ENCODE results near the gene GALM. TPM values are rescaled to one million over a fixed set of nuclear protein-coding genes. Genes with fewer than 3 reads are reported as not detected.
"Not testable (repeated sequence)": the region's sequence is repeated elsewhere in the genome, so short reads cannot be mapped to it uniquely, and the experiment has no call there.

Gene GALM
- total RNA-seq, 1 experiment from 2014 or later, result 20.5 TPM

- intact Hi-C loops (cut with micrococcal nuclease; ENCODE audit: unreplicated experiment) (no loop called here), in situ Hi-C loops (cut with HindIII; ENCODE audit: low pct_unique_long_range_greater_than_20kb, low sequenced_read_pairs) (no loop called here)
- TF ChIP-seq SIN3A (IDR thresholded peaks at IDR 0.05; ENCODE audit: borderline replicate concordance, insufficient read depth, low read depth, low read length), result no peak
- TF ChIP-seq CTCF (IDR thresholded peaks at IDR 0.05), result no peak
- no peak for TF ChIP-seq REST (IDR thresholded peaks at IDR 0.05; ENCODE audit: insufficient read depth in 1 of 2, low read depth in 2 of 2, low read length in 1 of 2)
- TF ChIP-seq POLR2AphosphoS5 (IDR thresholded peaks at IDR 0.05; ENCODE audit: low read depth, low read length), result no peak
- TF ChIP-seq TCF7L2 (IDR thresholded peaks at IDR 0.05; ENCODE audit: low read depth, low read length), result no peak
- ATAC-seq, result no peak
- Histone ChIP-seq H3K27me3 (ENCODE audit: control insufficient read depth, insufficient read depth, low read length) (no peaks in the 10 kb centered on the region), H3K4me3 (ENCODE audit: low read depth in 2 of 2, low read length in 2 of 2) (no peak overlapping the region), H3K4me1 (ENCODE audit: control insufficient read depth, insufficient read depth, low read length) (peaks cover 37% of the 10 kb centered on the region), H3K9me3 (ENCODE audit: control insufficient read depth, insufficient read depth, low read depth, low read length) (no peaks in the 10 kb centered on the region), H3K36me3 (ENCODE audit: control insufficient read depth, insufficient read depth, low read length) (no peaks in the 10 kb centered on the region), H3K27ac (ENCODE audit: low read length) (peak overlapping the region; percentile 37; the same call in 1 of the 2 replicates)
- no TSS peak for BruUV-seq (replicated peaks)
- CTCF ChIA-PET, result no interaction called here
- POLR2A ChIA-PET, result no interaction called here
- no peak for DNase-seq (ENCODE audit: low read depth, low spot score)
These were observed 35.6 kb downstream of the GALM start for GRCh38 chr2:38701542-38701941.

- Histone ChIP-seq H3K36me3 (ENCODE audit: control insufficient read depth, insufficient read depth, low read length) (no peaks in the 10 kb centered on the region), H3K4me3 (ENCODE audit: low read depth in 2 of 2, low read length in 2 of 2) (no peak overlapping the region), H3K9me3 (ENCODE audit: control insufficient read depth, insufficient read depth, low read depth, low read length) (no peaks in the 10 kb centered on the region), H3K27ac (ENCODE audit: low read length) (peak overlapping the region; percentile 72), H3K27me3 (ENCODE audit: control insufficient read depth, insufficient read depth, low read length) (no peaks in the 10 kb centered on the region), H3K4me1 (ENCODE audit: control insufficient read depth, insufficient read depth, low read length) (peaks cover 33% of the 10 kb centered on the region)
- in situ Hi-C loops (cut with HindIII; ENCODE audit: low pct_unique_long_range_greater_than_20kb, low sequenced_read_pairs), result no loop called here
- ChIA-PET POLR2A (no interaction called here), CTCF (no interaction called here)
- DNase-seq (ENCODE audit: low read depth, low spot score), result no peak
- intact Hi-C loops (cut with micrococcal nuclease; ENCODE audit: unreplicated experiment), result no loop called here
- no peak for ATAC-seq
- no TSS peak for BruUV-seq (replicated peaks)
- no peak for TF ChIP-seq SIN3A (IDR thresholded peaks at IDR 0.05; ENCODE audit: borderline replicate concordance, insufficient read depth, low read depth, low read length)
- TF ChIP-seq REST (IDR thresholded peaks at IDR 0.05; ENCODE audit: insufficient read depth in 1 of 2, low read depth in 2 of 2, low read length in 1 of 2), result no peak
- no peak for TF ChIP-seq CTCF (IDR thresholded peaks at IDR 0.05)
- no peak for TF ChIP-seq POLR2AphosphoS5 (IDR thresholded peaks at IDR 0.05; ENCODE audit: low read depth, low read length)
- no peak for TF ChIP-seq TCF7L2 (IDR thresholded peaks at IDR 0.05; ENCODE audit: low read depth, low read length)
These were observed 36.5 kb downstream of the GALM start for GRCh38 chr2:38702413-38702812.

DNA sequence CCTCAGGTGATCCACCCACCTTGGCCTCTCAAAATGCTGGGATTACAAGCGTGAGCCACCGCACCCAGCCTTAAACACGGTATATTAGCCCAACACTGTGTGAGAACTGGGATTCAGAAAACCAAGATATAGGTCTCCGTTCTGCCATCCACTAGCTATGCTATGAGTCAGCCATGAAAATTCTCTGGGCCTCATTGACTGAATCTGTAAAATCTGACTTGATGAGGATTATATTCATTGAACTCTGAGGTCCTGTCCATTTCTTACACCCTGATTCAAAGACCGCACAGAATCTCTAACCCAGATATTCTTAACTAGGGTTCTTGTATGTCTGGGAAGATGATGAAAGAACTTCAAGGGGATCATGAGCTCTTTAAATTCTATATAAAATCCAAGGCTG is 37.4 kb downstream of the GALM start:
- H3K9me3 ChIP-seq (ENCODE audit: control insufficient read depth, insufficient read depth, low read depth, low read length); ATAC-seq; DNase-seq (ENCODE audit: low read depth, low spot score); BruUV-seq (replicated peaks); CTCF ChIA-PET; in situ Hi-C loops (cut with HindIII; ENCODE audit: low pct_unique_long_range_greater_than_20kb, low sequenced_read_pairs); H3K27me3 ChIP-seq (ENCODE audit: control insufficient read depth, insufficient read depth, low read length); H3K36me3 ChIP-seq (ENCODE audit: control insufficient read depth, insufficient read depth, low read length); H3K4me3 ChIP-seq (ENCODE audit: low read depth in 2 of 2, low read length in 2 of 2); intact Hi-C loops (cut with micrococcal nuclease; ENCODE audit: unreplicated experiment); POLR2A ChIA-PET: not testable (repeated sequence)
- Histone ChIP-seq H3K27ac (ENCODE audit: low read length) (peak overlapping the region; percentile 35), H3K4me1 (ENCODE audit: control insufficient read depth, insufficient read depth, low read length) (peaks cover 30% of the 10 kb centered on the region)
